Measurements from ENCODE around the gene SCAMP1.

SCAMP1 gene

DNA sequence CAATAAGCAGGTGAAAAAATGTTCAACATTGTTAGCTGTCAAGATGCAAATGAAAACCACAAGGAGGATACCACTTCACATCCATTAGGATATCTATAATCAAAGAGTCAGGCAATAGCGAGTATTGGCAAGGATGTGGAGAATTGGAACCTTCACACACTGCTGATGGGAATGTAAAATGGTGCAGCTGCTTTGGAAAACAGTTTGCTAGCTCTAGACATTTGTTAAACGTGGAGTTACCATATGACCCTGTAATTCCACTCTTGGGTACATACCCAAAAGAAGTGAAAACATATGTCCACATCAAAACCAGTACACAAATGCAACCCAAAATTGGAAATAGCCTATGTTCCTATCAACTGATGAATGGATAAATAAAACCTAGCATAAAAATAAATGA, 37.4 kb downstream of the SCAMP1 start:
- H3K79me2 ChIP-seq (ENCODE audit: insufficient read depth, low read length) = peaks cover 39% of the 10 kb centered on the region
- H3K27me3 ChIP-seq (ENCODE audit: insufficient read depth, low read length) = no peaks in the 10 kb centered on the region
- H3F3A ChIP-seq (ENCODE audit: insufficient read depth, low read length) = no peaks in the 10 kb centered on the region
- H2AFZ ChIP-seq (ENCODE audit: low read length) = no peak overlapping the region
- H3K9me2 ChIP-seq (ENCODE audit: low read depth, low read length) = no peaks in the 10 kb centered on the region; the same call in 1 of the 2 replicates
- no peak overlapping the region for H3K4me2 ChIP-seq (ENCODE audit: low read length)
- no peak for TF ChIP-seq CTCF (IDR thresholded peaks at IDR 0.05; ENCODE audit: low read length)
- TF ChIP-seq EZH2 (IDR thresholded peaks at IDR 0.05; ENCODE audit: borderline replicate concordance, low read length) = no peak
- H3K9ac ChIP-seq (ENCODE audit: low read length) = no peak overlapping the region
- H4K20me1 ChIP-seq (ENCODE audit: insufficient read depth, low read length) = no peaks in the 10 kb centered on the region
- H3K4me3 ChIP-seq (ENCODE audit: low read depth, low read length, poor library complexity, severe bottlenecking) = no peak overlapping the region
- peaks cover 40% of the 10 kb centered on the region for H3K36me3 ChIP-seq (ENCODE audit: insufficient read depth, low read length)
- no peaks in the 10 kb centered on the region for H3K4me1 ChIP-seq (ENCODE audit: insufficient read depth, low read length, severe bottlenecking)
- H3K27ac ChIP-seq (ENCODE audit: low read depth, low read length, poor library complexity, severe bottlenecking) = no peak overlapping the region
- 0 out of 2 replicates have a peak, but pooled peaks cover 3% of the 10 kb centered on the region for H3K9me3 ChIP-seq (ENCODE audit: low read length)

GRCh38 chr5:78399116-78399515, 38.7 kb downstream of the SCAMP1 start:
- no peaks in the 10 kb centered on the region for H3F3A ChIP-seq (ENCODE audit: insufficient read depth, low read length)
- H3K9me2 ChIP-seq (ENCODE audit: low read depth, low read length) = no peaks in the 10 kb centered on the region; the same call in 1 of the 2 replicates
- H3K9me3 ChIP-seq (ENCODE audit: low read length) = 0 out of 2 replicates have a peak, but pooled peaks cover 3% of the 10 kb centered on the region
- no peaks in the 10 kb centered on the region for H3K4me1 ChIP-seq (ENCODE audit: insufficient read depth, low read length, severe bottlenecking)
- no peak overlapping the region for H3K9ac ChIP-seq (ENCODE audit: low read length)
- H3K79me2 ChIP-seq (ENCODE audit: insufficient read depth, low read length) = peaks cover 42% of the 10 kb centered on the region
- peaks cover 32% of the 10 kb centered on the region for H3K36me3 ChIP-seq (ENCODE audit: insufficient read depth, low read length)
- no peak overlapping the region for H3K4me2 ChIP-seq (ENCODE audit: low read length)
- H3K27ac ChIP-seq (ENCODE audit: low read depth, low read length, poor library complexity, severe bottlenecking) = no peak overlapping the region
- H3K4me3 ChIP-seq (ENCODE audit: low read depth, low read length, poor library complexity, severe bottlenecking) = no peak overlapping the region
- no peak overlapping the region for H2AFZ ChIP-seq (ENCODE audit: low read length)
- no peaks in the 10 kb centered on the region for H3K27me3 ChIP-seq (ENCODE audit: insufficient read depth, low read length)
- TF ChIP-seq CTCF (IDR thresholded peaks at IDR 0.05; ENCODE audit: low read length) = no peak
- no peak for TF ChIP-seq EZH2 (IDR thresholded peaks at IDR 0.05; ENCODE audit: borderline replicate concordance, low read length)
- no peaks in the 10 kb centered on the region for H4K20me1 ChIP-seq (ENCODE audit: insufficient read depth, low read length)

DNA sequence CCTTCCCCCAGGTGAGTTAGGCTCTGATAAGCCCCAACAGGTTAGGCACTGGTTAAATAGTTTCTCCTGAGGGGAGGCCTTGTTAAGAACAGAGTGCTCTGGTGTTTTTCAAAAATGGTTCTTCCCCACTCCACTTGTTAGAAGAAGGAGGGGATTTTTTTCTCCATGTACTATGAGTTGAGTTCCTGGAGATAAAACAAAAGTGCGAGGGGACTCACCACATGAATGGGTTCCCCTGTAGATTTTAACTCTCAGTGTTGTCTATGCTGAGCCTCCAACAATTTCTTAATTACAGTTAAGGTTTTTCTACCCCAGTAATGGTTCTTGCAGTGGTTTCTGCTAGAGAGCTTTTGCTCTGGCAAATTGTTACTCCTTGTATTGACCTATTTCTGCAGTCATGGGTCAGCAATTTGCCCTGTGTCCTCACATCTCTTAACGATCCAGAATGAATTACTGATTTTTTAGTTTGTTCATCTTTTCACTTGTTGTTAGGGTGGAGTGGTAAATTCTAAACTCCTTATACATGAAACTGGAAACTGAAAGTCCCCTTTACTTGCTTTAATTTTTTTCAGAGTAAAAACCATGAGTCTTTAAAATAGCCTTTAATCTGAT, 44.4 kb downstream of the SCAMP1 start:
- H3K4me1 ChIP-seq (ENCODE audit: insufficient read depth, low read length, severe bottlenecking) = no peaks in the 10 kb centered on the region
- H3K9me3 ChIP-seq (ENCODE audit: low read length) = no peaks in the 10 kb centered on the region
- H3K36me3 ChIP-seq (ENCODE audit: insufficient read depth, low read length) = peaks cover 30% of the 10 kb centered on the region
- no peaks in the 10 kb centered on the region for H4K20me1 ChIP-seq (ENCODE audit: insufficient read depth, low read length)
- H3K4me2 ChIP-seq (ENCODE audit: low read length) = no peak overlapping the region
- H3F3A ChIP-seq (ENCODE audit: insufficient read depth, low read length) = no peaks in the 10 kb centered on the region
- no peak overlapping the region for H3K27ac ChIP-seq (ENCODE audit: low read depth, low read length, poor library complexity, severe bottlenecking)
- peaks cover 52% of the 10 kb centered on the region for H3K79me2 ChIP-seq (ENCODE audit: insufficient read depth, low read length)
- no peak overlapping the region for H3K4me3 ChIP-seq (ENCODE audit: low read depth, low read length, poor library complexity, severe bottlenecking)
- H2AFZ ChIP-seq (ENCODE audit: low read length) = no peak overlapping the region
- TF ChIP-seq EZH2 (IDR thresholded peaks at IDR 0.05; ENCODE audit: borderline replicate concordance, low read length) (no peak), CTCF (IDR thresholded peaks at IDR 0.05; ENCODE audit: low read length) (no peak)
- H3K9me2 ChIP-seq (ENCODE audit: low read depth, low read length) = no peaks in the 10 kb centered on the region
- H3K9ac ChIP-seq (ENCODE audit: low read length) = no peak overlapping the region
- no peaks in the 10 kb centered on the region for H3K27me3 ChIP-seq (ENCODE audit: insufficient read depth, low read length)

Measured in OCI-LY1 (cell line).